Measurements from ENCODE around the gene FBXO4. TPM values are rescaled to one million over a fixed set of nuclear protein-coding genes. Genes with fewer than 3 reads are reported as not detected.
"Not testable (repeated sequence)": the region's sequence is repeated elsewhere in the genome, so short reads cannot be mapped to it uniquely, and the experiment has no call there.

Gene FBXO4
- total RNA-seq, 3 donors from 2014 or later: 5.9 to 11.4 (median 9.6) TPM

DNA sequence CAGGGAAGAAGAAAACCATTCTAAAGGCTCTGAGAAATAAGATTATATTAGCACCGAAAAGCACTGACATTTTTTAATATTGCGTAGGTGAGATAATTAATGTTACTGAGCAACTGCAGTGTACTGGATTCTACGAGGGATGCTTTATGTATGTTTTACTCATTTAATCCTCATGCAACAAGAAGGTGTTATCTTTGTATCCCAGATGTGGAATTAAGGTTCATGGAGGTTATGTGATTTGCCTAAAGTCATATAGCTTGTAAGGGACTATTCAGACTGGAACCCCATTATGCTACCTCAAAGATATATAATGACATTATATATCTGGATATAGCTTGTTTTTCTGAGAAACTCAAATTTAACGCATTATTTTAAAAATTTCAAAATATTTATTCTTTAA lies 2.5 kb downstream of the FBXO4 start:
- H3K36me3 ChIP-seq (ENCODE audit: low read depth): no peaks in the 10 kb centered on the region
- TF ChIP-seq, protein P1, sequence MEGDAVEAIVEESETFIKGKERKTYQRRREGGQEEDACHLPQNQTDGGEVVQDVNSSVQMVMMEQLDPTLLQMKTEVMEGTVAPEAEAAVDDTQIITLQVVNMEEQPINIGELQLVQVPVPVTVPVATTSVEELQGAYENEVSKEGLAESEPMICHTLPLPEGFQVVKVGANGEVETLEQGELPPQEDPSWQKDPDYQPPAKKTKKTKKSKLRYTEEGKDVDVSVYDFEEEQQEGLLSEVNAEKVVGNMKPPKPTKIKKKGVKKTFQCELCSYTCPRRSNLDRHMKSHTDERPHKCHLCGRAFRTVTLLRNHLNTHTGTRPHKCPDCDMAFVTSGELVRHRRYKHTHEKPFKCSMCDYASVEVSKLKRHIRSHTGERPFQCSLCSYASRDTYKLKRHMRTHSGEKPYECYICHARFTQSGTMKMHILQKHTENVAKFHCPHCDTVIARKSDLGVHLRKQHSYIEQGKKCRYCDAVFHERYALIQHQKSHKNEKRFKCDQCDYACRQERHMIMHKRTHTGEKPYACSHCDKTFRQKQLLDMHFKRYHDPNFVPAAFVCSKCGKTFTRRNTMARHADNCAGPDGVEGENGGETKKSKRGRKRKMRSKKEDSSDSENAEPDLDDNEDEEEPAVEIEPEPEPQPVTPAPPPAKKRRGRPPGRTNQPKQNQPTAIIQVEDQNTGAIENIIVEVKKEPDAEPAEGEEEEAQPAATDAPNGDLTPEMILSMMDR (IDR thresholded peaks at IDR 0.05): no peak
- H3K9me3 ChIP-seq: no peaks in the 10 kb centered on the region
- no peak for DNase-seq
- intact Hi-C loops (cut with DNase I, micrococcal nuclease): no loop called here
- H3K4me3 ChIP-seq: no peak overlapping the region
- H3K4me1 ChIP-seq (ENCODE audit: low read depth): no peaks in the 10 kb centered on the region
- no peak for ATAC-seq

DNA sequence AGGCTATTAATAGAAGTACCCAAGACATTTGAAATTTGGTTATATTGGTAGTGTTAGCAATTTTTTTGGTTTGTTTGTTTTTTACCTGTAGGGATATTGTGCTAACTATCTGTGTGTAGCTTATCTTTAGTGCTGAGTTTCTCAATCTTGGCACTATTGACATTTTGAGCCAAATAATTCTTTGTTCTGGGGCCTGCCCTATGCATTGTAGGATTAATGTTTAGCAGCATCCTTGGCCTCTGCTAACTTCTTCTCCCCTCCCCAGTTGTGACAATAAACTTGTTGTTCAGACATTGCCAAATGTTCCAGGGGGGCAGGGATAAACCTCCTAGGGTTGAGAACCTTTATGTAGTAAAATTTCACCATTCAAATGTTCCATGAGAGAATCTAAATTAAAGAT lies 4.0 kb downstream of the FBXO4 start:
- no peak for DNase-seq
- intact Hi-C loops (cut with DNase I, micrococcal nuclease): no loop called here

DNA sequence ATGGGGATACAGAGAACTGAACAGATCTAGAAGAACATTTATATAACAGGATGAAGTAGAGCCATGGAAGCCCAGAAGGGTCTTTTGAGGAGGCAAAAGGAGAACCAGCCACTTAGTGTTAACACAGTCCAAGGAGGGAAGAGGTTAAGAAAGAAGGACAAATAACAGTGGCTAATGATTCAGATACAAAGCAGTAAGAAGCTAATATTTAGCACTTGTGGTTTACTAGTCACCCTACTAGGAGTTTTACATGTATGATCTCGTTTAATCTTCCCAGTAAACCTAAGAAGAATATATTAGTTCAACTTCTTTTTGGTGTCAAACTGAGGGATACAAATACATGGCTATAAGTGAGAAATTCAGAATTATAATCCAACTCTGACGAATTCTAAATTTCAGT lies 7.7 kb downstream of the FBXO4 start:
- TF ChIP-seq, protein P1 (IDR thresholded peaks at IDR 0.05): no peak
- Histone ChIP-seq H3K36me3 (ENCODE audit: low read depth) (no peaks in the 10 kb centered on the region), H3K4me1 (ENCODE audit: low read depth) (no peaks in the 10 kb centered on the region), H3K4me3 (no peak overlapping the region), H3K9me3 (no peaks in the 10 kb centered on the region)
- DNase-seq (no peak), ATAC-seq (no peak)
- intact Hi-C loops (cut with DNase I, micrococcal nuclease): no loop called here

More for the DNA sequence above, 4.0 kb downstream of the FBXO4 start:
- Histone ChIP-seq H3K4me3 (no peak overlapping the region), H3K4me1 (ENCODE audit: low read depth) (no peaks in the 10 kb centered on the region), H3K36me3 (ENCODE audit: low read depth) (no peaks in the 10 kb centered on the region), H3K9me3 (no peaks in the 10 kb centered on the region)
- TF ChIP-seq, protein P1 (IDR thresholded peaks at IDR 0.05): no peak
- ATAC-seq: no peak

DNA sequence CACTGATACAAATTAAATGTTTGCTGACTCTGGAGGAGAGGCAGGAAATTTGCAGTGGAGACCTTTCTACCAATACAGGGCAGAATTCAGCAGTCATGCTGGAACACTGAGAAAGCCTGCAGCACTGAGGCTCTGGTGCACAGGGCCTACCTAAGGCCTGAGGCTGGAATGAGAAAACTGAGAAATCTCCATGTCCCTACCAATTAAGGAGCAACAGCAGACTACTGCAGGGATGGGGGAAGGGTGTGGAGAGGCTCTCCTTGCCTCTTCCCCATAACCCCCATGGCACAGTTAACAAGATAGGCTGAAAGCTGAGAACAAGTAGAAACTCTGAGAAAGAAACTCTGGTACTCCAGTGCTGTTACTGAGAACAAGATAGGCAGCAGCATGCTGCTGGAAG lies 10.5 kb downstream of the FBXO4 start:
- Histone ChIP-seq H3K9me3 (no peaks in the 10 kb centered on the region), H3K36me3 (ENCODE audit: low read depth) (no peaks in the 10 kb centered on the region), H3K4me1 (ENCODE audit: low read depth) (no peaks in the 10 kb centered on the region), H3K4me3 (no peak overlapping the region)
- intact Hi-C loops (cut with DNase I, micrococcal nuclease): no loop called here
- TF ChIP-seq, protein P1 (IDR thresholded peaks at IDR 0.05): no peak
- DNase-seq (no peak), ATAC-seq (no peak)

DNA sequence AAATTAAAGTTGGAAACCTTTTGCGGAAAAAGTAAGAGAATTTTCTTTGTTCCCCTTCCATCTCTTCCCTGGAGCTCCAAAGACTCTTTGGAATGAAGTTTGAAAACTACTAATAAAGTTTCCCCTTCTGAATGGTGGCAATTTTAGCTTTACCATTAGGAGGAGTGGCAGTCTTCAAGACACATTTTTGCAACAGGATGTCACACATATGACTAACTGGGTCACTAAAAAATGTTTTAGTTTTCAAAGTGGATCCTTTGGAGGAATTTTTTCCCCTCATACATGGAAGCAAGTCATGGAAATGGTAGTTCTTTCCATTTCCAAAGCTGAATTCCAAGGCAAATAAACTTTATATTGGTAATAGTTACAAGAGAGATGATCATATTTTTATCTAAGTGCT lies 15.6 kb downstream of the FBXO4 start:
- Histone ChIP-seq H3K4me1 (ENCODE audit: low read depth) (no peaks in the 10 kb centered on the region), H3K36me3 (ENCODE audit: low read depth) (no peaks in the 10 kb centered on the region), H3K4me3 (no peak overlapping the region), H3K9me3 (no peaks in the 10 kb centered on the region)
- no peak for DNase-seq
- intact Hi-C loops (cut with DNase I, micrococcal nuclease): no loop called here
- TF ChIP-seq, protein P1 (IDR thresholded peaks at IDR 0.05): no peak
- no peak for ATAC-seq

DNA sequence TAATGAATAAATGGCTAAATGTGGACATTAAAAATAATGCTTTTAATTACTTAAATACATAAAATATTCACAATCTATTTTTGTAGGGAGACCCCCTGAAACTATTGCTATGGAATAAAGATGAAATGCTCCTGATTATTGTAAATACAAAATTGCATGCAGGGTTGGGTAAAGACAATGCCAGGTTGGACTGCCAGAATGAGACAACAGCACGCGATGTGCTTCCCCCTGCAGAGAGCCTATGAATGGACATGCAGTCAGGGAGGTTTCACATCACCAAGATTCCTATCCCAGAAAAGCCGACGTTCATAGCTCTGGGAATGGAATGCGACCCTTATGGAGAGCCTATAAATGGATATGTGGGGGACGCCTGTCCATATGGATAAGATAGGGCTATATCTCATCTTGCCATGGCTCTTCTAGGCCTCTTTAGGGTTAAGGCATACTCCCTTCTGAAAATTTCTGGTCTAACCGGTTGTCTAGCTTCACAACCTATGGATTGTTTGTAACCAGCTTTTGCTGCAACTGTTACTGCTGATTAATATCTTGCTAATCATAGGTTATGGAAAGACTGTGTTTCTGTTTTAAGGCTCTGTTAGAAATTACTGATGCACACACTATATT lies 20.4 kb downstream of the FBXO4 start:
- H3K36me3 ChIP-seq (ENCODE audit: low read depth); intact Hi-C loops (cut with DNase I, micrococcal nuclease); H3K4me1 ChIP-seq (ENCODE audit: low read depth); H3K4me3 ChIP-seq; DNase-seq; H3K9me3 ChIP-seq; ATAC-seq: not testable (repeated sequence)
